Natural killer cell treated with Interleukin-12 subunit alpha and Interleukin-12 subunit beta and Interleukin-15 and Interleukin-18, amount 100 ng/mL, for 72 hours (primary cell): ENCODE results near the gene LSP1. TPM values are rescaled to one million over a fixed set of nuclear protein-coding genes. Genes with fewer than 3 reads are reported as not detected.

ENCODE experiments used
- ATAC-seq, 2 donors: fragments of 150-1000 bp; cut with Tn5 transposase in 1 of 2; sonication (Bioruptor Pico), chemical (Tn5 transposase) in 1 of 2; 2 replicates each; pipeline ENCODE4 v1.10.0; 2021
- DNase-seq: peaks from one replicate; pipeline ENCODE4 v3.0.0; 2022; ENCODE audit warnings: low spot score
- H3K27ac Mint-ChIP-seq, 2 donors: 1 replicate in 1 of 2; 2 replicates in 1 of 2; pipeline ENCODE4 v1.8.0; 2022; ENCODE audit warnings: mixed read lengths in 2 of 2, mild to moderate bottlenecking in 1 of 2, moderate library complexity in 1 of 2
- H3K27me3 Mint-ChIP-seq, 2 donors: 1 replicate in 1 of 2; 2 replicates in 1 of 2; pipeline ENCODE4 v1.8.0; 2022; ENCODE audit warnings: mixed read lengths in 2 of 2
- H3K36me3 Mint-ChIP-seq: one replicate; pipeline ENCODE4 v1.8.0; 2022; ENCODE audit warnings: mixed read lengths
- H3K4me1 Mint-ChIP-seq, 2 donors: 1 replicate in 1 of 2; 2 replicates in 1 of 2; pipeline ENCODE4 v1.8.0; 2022; ENCODE audit warnings: low read depth in 2 of 2, mixed read lengths in 2 of 2, mild to moderate bottlenecking in 1 of 2
- H3K4me3 Mint-ChIP-seq: one replicate; pipeline ENCODE4 v1.8.0; 2022; ENCODE audit warnings: mixed read lengths
- H3K9me3 Mint-ChIP-seq: 2 replicates; pipeline ENCODE4 v1.8.0; 2022; ENCODE audit warnings: mixed read lengths
- total RNA-seq, 2 donors: library from RNA; stranded (reverse); gene quantifications; one replicate each; pipeline ENCODE4 v1.2.3, GENCODE V29; 2022

Gene LSP1
- total RNA-seq, 2 donors from 2014 or later: 240 to 358 TPM

DNA sequence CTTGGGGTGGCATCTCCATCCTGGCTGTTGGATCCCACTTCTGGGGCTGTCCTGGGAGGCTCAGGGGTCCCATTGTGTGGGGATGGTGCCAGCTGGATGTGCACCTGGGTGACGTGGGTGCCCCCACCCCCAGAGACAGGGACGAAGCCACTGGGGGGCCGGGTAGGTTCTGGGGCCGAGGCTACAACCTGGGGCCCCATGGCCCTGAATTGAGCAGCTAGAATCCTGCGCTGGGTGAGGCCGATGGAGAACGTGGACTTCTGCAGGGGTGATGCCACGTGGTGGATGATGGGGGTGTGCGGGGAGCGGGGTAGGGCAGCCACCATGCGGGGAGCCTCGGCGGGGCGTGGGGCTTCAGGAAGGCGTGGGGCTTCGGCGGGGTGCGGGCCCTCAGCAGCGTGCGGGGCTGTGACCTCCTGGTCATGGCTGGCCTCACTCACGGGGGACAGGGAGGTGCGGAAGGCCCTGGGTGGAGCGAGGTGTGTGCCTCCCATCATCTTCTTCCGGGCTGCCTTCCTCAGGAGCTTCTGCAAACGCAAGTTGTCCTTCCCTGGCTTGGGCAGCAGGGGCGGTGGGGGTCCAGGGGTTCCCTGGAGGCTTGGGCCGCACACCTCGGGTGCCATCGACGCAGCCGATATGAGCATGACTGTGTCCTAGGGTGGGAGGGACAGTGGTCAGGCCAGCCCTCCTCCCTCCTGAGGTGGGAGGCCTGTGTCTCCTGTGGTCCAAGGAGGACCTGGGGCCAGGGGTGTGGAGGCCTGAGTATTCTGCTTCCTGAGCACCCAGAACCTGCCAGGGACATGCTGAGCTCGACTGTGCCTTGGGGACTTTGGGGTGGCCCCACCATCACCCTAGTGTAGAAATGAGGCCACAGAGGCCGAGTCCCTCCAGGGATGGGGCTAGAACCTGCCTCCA lies 37.3 kb downstream of the LSP1 start:
- DNase-seq: no peak
- H3K4me1 Mint-ChIP-seq: peaks cover 26 to 30% of the 10 kb centered on the region in 2 donors
- peak overlapping the region; percentile 40 for H3K4me3 Mint-ChIP-seq
- ATAC-seq: peak in 1 of 2 donors; percentile 1
- peaks cover 3% of the 10 kb centered on the region for H3K9me3 Mint-ChIP-seq
- H3K27ac Mint-ChIP-seq: peak overlapping the region in 1 of 2 donors; percentile 23
- H3K36me3 Mint-ChIP-seq: no peaks in the 10 kb centered on the region
- no peaks in the 10 kb centered on the region for H3K27me3 Mint-ChIP-seq

DNA sequence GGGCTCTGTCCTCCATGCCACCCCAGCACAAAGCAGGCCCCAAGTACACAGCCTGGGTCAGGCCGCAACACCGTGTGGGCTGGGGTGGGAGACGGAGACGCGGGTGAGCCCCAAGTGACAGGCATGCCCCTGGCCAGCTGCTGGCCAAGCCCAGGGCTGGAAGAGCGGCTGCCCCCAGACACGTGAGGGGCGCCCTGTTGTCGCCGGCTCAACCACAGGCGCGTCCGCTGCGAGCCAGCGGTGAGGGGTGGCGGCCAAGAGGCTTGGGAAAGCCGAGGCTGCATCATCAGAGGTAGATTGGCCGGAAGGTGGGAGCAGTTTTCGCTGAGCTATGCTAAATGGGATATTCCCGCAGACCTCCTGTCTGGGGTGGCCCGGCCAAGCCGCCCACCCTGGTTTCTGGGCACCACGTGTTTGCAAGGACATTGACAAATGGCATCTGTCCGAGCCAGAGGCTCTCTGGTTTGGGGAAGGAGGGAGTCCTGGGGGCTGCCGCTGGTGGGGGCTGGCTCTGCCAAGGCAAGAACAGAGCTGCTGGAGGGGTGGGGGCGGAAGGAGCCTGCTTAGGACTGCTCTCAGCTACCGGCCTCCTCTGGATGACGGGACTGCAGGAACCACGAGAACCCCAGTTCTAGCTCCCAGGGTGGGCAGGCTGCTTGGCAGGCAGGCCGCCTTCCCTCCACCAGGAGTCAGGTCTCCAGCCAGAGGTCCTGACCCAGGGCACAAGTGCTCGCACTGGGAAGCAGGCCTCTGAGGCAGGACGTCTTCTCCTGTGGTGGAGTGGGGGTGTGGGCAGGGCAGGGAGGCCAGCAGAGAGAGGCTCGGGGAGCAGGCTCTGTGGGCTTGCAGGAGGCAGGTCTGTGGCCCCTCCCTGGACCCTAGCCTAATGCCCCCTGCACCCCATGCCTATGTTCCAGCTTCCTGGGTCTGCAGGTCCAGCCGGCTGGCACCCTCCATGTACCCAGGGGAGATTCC lies 38.3 kb downstream of the LSP1 start:
- DNase-seq: no peak
- Mint-ChIP-seq H3K36me3 (no peaks in the 10 kb centered on the region), H3K4me1 (peaks cover 26 to 30% of the 10 kb centered on the region in 2 donors), H3K4me3 (peak overlapping the region; percentile 20), H3K9me3 (peaks cover 3% of the 10 kb centered on the region), H3K27me3 (peaks cover 0 to 3% of the 10 kb centered on the region in 2 donors), H3K27ac (peak overlapping the region in 1 of 2 donors; percentile 23)
- peak; percentile 7 to 43 for ATAC-seq

DNA sequence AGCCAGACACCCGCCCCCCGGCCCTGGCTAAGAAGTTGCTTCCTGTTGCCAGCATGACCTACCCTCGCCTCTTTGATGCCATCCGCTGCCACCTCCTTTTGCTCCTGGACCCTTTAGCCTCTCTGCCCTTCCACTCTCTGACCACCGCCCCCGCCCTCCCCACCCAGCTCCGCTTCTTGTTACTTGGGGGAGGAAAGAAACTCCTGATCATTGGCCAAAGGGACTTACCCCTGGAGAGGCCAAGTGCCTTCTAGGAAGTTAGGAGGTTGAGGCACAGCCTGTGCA lies 38.9 kb downstream of the LSP1 start, which contains the start of gene PRR33:
Gene PRR33 (minus strand): TSS at position 65 of the 285 bp plus-strand sequence. CDS start 1,311 bp downstream, outside the sequence.
- peaks cover 0 to 8% of the 10 kb centered on the region in 2 donors for H3K27me3 Mint-ChIP-seq
- H3K4me1 Mint-ChIP-seq: peaks cover 26 to 30% of the 10 kb centered on the region in 2 donors
- peak within 1 kb of the TSS; percentile 20 for H3K4me3 Mint-ChIP-seq
- peaks cover 3% of the 10 kb centered on the region for H3K9me3 Mint-ChIP-seq
- no peak for ATAC-seq
- peak within 1 kb of the TSS in 1 of 2 donors; percentile 23 for H3K27ac Mint-ChIP-seq
- DNase-seq: no peak
- no peaks in the 10 kb centered on the region for H3K36me3 Mint-ChIP-seq

- Mint-ChIP-seq H3K36me3 (no peaks in the 10 kb centered on the region), H3K4me1 (peaks cover 28 to 30% of the 10 kb centered on the region in 2 donors), H3K4me3 (no peak overlapping the region), H3K27me3 (peaks cover 0 to 10% of the 10 kb centered on the region in 2 donors), H3K27ac (no peak overlapping the region), H3K9me3 (peaks cover 3% of the 10 kb centered on the region)
- DNase-seq (no peak), ATAC-seq (no peak)
Observed at GRCh38 chr11:1892116-1892515, 39.2 kb downstream of the LSP1 start.

- Mint-ChIP-seq H3K27me3 (peaks cover 3 to 11% of the 10 kb centered on the region in 2 donors), H3K4me3 (peak overlapping the region; percentile 2), H3K4me1 (peaks cover 28 to 30% of the 10 kb centered on the region in 2 donors), H3K9me3 (peaks cover 3% of the 10 kb centered on the region), H3K27ac (no peak overlapping the region), H3K36me3 (no peaks in the 10 kb centered on the region)
- ATAC-seq: no peak
- no peak for DNase-seq
Observed at GRCh38 chr11:1892558-1892957, 39.7 kb downstream of the LSP1 start.

DNA sequence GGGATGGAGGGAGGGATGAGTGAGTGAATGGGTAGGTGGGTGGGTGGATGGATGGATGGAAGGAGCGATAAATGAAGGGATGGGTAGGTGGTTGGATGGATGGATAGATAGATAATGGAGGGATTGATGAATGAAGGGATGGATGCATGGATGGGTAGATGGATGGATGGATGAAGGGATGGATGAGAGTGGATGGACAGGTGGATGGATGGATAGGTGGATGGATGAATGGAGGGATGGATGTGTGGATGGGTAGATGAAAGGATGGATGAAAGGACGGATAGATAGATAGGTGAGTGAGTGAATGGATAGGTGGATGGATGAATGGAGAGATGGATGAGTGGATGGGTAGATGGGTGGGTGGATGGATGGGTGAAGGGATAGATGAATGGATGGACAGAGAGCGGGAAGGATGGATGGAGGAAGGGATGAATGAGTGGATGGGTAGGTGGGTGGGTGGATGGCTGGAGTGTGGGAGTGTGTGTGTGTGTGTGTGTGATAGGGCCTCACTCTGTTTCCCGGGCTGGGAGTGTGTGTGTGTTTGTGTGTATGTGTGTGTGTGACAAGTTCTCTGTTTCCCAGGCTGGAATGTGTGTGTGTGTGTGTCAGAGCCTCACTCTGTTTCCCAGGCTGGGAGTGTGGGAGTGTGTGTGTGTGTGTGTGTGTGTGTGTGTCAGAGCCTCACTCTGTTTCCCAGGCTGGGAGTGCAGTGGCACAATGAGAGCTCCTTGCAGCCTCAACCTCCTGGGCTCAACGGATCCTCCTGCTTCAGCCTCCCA lies 40.9 kb downstream of the LSP1 start:
- H3K9me3 Mint-ChIP-seq: peaks cover 3% of the 10 kb centered on the region
- DNase-seq (no peak), ATAC-seq (no peak)
- peaks cover 23 to 24% of the 10 kb centered on the region in 2 donors for H3K4me1 Mint-ChIP-seq
- no peaks in the 10 kb centered on the region for H3K36me3 Mint-ChIP-seq
- peaks cover 8 to 16% of the 10 kb centered on the region in 2 donors for H3K27me3 Mint-ChIP-seq
- peak overlapping the region; percentile 8 for H3K4me3 Mint-ChIP-seq
- no peak overlapping the region for H3K27ac Mint-ChIP-seq

DNA sequence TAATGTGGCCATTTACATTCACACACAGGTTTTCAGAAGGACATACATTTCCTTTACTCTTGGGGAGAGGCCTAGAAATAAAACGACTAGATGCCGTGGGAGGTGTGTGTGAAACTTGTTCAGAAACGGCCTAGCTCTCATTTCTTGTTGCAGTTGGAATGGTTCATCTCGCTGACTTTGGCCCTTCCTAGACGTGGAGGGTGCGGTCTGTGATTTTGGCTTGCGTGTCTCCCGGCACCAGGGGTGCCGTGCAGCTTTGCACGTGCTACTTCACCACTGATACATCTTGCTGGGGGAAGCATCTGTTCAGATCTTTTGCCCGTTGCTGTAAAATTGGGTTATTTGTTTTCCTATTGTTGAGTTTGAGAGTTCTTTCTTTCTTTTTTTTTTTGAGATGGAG lies 41.9 kb downstream of the LSP1 start:
- H3K4me1 Mint-ChIP-seq: peaks cover 19 to 21% of the 10 kb centered on the region in 2 donors
- H3K27ac Mint-ChIP-seq: no peak overlapping the region
- DNase-seq (no peak), ATAC-seq (no peak)
- H3K27me3 Mint-ChIP-seq: peaks cover 8 to 16% of the 10 kb centered on the region in 2 donors
- peaks cover 3% of the 10 kb centered on the region for H3K9me3 Mint-ChIP-seq
- H3K4me3 Mint-ChIP-seq: no peak overlapping the region
- no peaks in the 10 kb centered on the region for H3K36me3 Mint-ChIP-seq

DNA sequence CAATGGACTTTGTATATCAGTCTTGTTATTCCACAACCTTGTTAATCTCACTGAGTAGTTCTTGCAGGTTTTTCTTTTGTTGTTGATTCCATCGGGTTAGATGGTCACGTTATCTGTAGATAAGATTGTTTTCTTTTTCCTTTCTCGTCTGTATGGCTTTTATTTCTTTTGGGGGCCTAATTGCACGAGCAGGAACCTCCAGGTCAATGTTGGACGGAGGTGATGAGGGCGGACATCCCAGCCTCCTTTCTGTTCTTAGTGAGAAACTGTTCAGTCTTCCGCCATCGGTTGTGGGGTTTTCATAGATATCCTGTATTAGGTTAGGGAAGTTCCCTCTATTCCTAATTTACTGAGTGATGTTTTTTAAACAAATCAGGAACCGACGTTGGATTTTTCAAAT lies 43.6 kb downstream of the LSP1 start:
- no peaks in the 10 kb centered on the region for H3K36me3 Mint-ChIP-seq
- ATAC-seq (no peak), DNase-seq (no peak)
- peaks cover 8 to 16% of the 10 kb centered on the region in 2 donors for H3K27me3 Mint-ChIP-seq
- H3K27ac Mint-ChIP-seq: no peak overlapping the region
- peaks cover 3% of the 10 kb centered on the region for H3K9me3 Mint-ChIP-seq
- H3K4me3 Mint-ChIP-seq: no peak overlapping the region
- H3K4me1 Mint-ChIP-seq: peaks cover 15 to 19% of the 10 kb centered on the region in 2 donors

DNA sequence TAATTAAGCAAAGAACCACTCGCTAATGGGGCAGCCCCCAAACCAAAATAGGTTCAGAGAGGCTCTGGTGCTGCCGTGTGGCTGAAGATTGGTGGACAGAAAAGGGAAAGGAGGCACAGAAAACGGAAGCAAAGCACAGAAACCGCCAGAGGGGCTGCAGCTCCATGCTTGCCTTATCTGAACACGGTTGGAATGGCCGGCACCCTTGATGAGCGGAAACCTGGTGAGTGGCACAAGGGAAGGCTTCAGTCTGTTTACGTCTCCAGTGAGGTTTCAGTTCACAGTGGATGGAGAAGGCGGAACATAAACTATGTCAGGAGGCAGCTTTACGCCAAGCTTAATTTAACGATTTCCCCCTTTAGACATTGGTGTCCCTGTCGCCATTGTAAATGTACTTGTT lies 44.0 kb downstream of the LSP1 start:
- ATAC-seq (no peak), DNase-seq (no peak)
- Mint-ChIP-seq H3K36me3 (no peaks in the 10 kb centered on the region), H3K27me3 (peaks cover 8 to 16% of the 10 kb centered on the region in 2 donors), H3K27ac (no peak overlapping the region), H3K4me3 (peak overlapping the region; percentile 28), H3K9me3 (peaks cover 3% of the 10 kb centered on the region), H3K4me1 (peaks cover 15 to 19% of the 10 kb centered on the region in 2 donors)

GRCh38 chr11:1899090-1899489 lies 46.2 kb downstream of the LSP1 start:
- Mint-ChIP-seq H3K36me3 (no peaks in the 10 kb centered on the region), H3K27ac (no peak overlapping the region), H3K4me1 (peaks cover 0 to 2% of the 10 kb centered on the region in 2 donors), H3K4me3 (no peak overlapping the region), H3K27me3 (peaks cover 8 to 16% of the 10 kb centered on the region in 2 donors), H3K9me3 (no peaks in the 10 kb centered on the region)
- no peak for DNase-seq
- ATAC-seq: no peak

DNA sequence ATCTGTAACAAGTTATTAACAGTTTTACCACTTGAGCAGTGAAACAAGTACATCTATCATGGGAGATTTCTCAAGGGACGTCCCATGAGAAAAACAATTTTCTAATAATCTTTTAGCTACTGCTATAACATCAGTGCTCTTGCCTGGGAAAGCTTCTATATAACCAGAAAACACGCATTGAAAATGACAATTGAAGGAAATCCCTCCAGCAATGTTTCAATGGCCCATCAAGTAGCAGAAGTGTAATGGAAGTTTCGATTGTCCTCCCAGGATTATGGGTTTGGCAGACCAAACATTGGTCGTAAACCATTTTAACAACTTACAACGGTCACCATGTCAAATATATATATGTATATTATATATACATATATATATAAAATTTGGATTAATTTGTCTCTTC lies 46.8 kb downstream of the LSP1 start:
- no peak overlapping the region for H3K27ac Mint-ChIP-seq
- H3K27me3 Mint-ChIP-seq: peaks cover 8 to 16% of the 10 kb centered on the region in 2 donors
- DNase-seq: no peak
- H3K36me3 Mint-ChIP-seq: no peaks in the 10 kb centered on the region
- peaks cover 0 to 2% of the 10 kb centered on the region in 2 donors for H3K4me1 Mint-ChIP-seq
- H3K9me3 Mint-ChIP-seq: no peaks in the 10 kb centered on the region
- no peak overlapping the region for H3K4me3 Mint-ChIP-seq
- ATAC-seq: no peak

GRCh38 chr11:1906181-1906580 lies 53.3 kb downstream of the LSP1 start:
- Mint-ChIP-seq H3K4me1 (no peaks in the 10 kb centered on the region), H3K4me3 (no peak overlapping the region), H3K36me3 (no peaks in the 10 kb centered on the region), H3K9me3 (no peaks in the 10 kb centered on the region), H3K27me3 (peaks cover 10 to 28% of the 10 kb centered on the region in 2 donors), H3K27ac (no peak overlapping the region)
- DNase-seq: no peak
- ATAC-seq: no peak
